Tibial nerve (tissue), 3 donors: ENCODE data around the gene PILRB.

Experiments used
- CTCF ChIP-seq, 5 experiments: fragments of 200-600 bp in 3 of 5; fragments of 450-650 bp in 2 of 5; sonication (generic) in 3 of 5; IDR thresholded peaks; one replicate each; pipeline ENCODE4 v1.5.1; 2016 to 2019; ENCODE audit warnings: antibody characterized with exemption in 5 of 5, mild to moderate bottlenecking in 3 of 5, moderate library complexity in 2 of 5
- POLR2A ChIP-seq, 2 donors: fragments of 450-650 bp; IDR thresholded peaks; one replicate each; pipeline ENCODE4 v1.6.1; 2017; ENCODE audit warnings: antibody characterized with exemption in 2 of 2, mild to moderate bottlenecking in 2 of 2, moderate library complexity in 2 of 2

- no peak for TF ChIP-seq POLR2A (IDR thresholded peaks at IDR 0.05)
- TF ChIP-seq CTCF (IDR thresholded peaks at IDR 0.05) = no peak
Observed at GRCh38 chr7:100386940-100387339, 29.0 kb downstream of the PILRB start.
